Fibroblast of lung (primary cell): ENCODE measurements around the gene CEP63. TPM values are rescaled to one million over a fixed set of nuclear protein-coding genes. Genes with fewer than 3 reads are reported as not detected.
A peak's percentile ranks its signal among the peaks of the same experiment; 100 is the strongest.

Experiments used
- DNase-seq, 2 donors: peaks; one replicate each; pipeline versions ENCODE4 v3.0.0 to v3.0.0-alpha.2; 2010; ENCODE audit warnings: low read depth in 2 of 2
- H2AFZ ChIP-seq: 2 replicates; pipeline ENCODE4 v1.5.1; 2012; ENCODE audit warnings: low read length, control low read depth, inconsistent platforms
- H3K27ac ChIP-seq: 2 replicates; pipeline ENCODE4 v1.5.1; 2011; ENCODE audit warnings: low read length, control low read depth; ENCODE audit not compliant: insufficient read depth
- H3K27me3 ChIP-seq: 2 replicates; pipeline ENCODE4 v1.5.1; 2011; ENCODE audit warnings: mild to moderate bottlenecking, low read length; ENCODE audit not compliant: control insufficient read depth, insufficient read depth
- H3K36me3 ChIP-seq: 2 replicates; pipeline ENCODE4 v1.5.1; 2011; ENCODE audit warnings: low read length; ENCODE audit not compliant: control insufficient read depth, insufficient read depth
- H3K4me1 ChIP-seq: 2 replicates; pipeline ENCODE4 v1.5.1; 2011; ENCODE audit warnings: low read length; ENCODE audit not compliant: control insufficient read depth, insufficient read depth; ENCODE audit errors: extremely low read depth
- H3K4me2 ChIP-seq: 2 replicates; pipeline ENCODE4 v1.5.1; 2011; ENCODE audit warnings: low read length, control low read depth; ENCODE audit not compliant: insufficient read depth; ENCODE audit errors: extremely low read depth
- H3K4me3 ChIP-seq, 4 experiments: fragments of 200-600 bp in 1 of 4; sonication (generic) in 1 of 4; replicated peaks in 1 of 4; 2 replicates each; pipeline ENCODE4 v1.5.1; 2011 to 2016; ENCODE audit warnings: low read length in 4 of 4, low read depth in 3 of 4, mild to moderate bottlenecking in 3 of 4, control low read depth in 2 of 4, inconsistent platforms in 1 of 4, mixed read lengths in 1 of 4; ENCODE audit not compliant: insufficient read depth in 1 of 4; ENCODE audit errors: control extremely low read depth in 1 of 4
- H3K79me2 ChIP-seq: 2 replicates; pipeline ENCODE4 v1.5.1; 2012; ENCODE audit warnings: mild to moderate bottlenecking, low read length, inconsistent platforms; ENCODE audit not compliant: control insufficient read depth, insufficient read depth
- H3K9ac ChIP-seq: 2 replicates; pipeline ENCODE4 v1.5.1; 2011; ENCODE audit warnings: mild to moderate bottlenecking, low read length, control low read depth; ENCODE audit not compliant: insufficient read depth
- H3K9me3 ChIP-seq: 2 replicates; pipeline ENCODE4 v1.5.1; 2012; ENCODE audit warnings: low read depth, low read length; ENCODE audit not compliant: control insufficient read depth, insufficient read depth
- H4K20me1 ChIP-seq: 2 replicates; pipeline ENCODE4 v1.5.1; 2011; ENCODE audit warnings: low read length; ENCODE audit not compliant: control insufficient read depth, insufficient read depth; ENCODE audit errors: extremely low read depth
- CTCF ChIP-seq, 2 donors: IDR thresholded peaks in 1 of 2; conservative IDR thresholded peaks in 1 of 2; 1 replicate in 1 of 2; 2 replicates in 1 of 2; pipeline ENCODE4 v1.5.1; 2011 to 2012; ENCODE audit warnings: low read length in 2 of 2, control low read depth in 1 of 2, inconsistent platforms in 1 of 2, low read depth in 1 of 2, mild to moderate bottlenecking in 1 of 2
- EZH2 ChIP-seq: IDR thresholded peaks from 2 replicates; pipeline ENCODE4 v1.5.1; 2012; ENCODE audit warnings: low read length, control low read depth, mild to moderate bottlenecking; ENCODE audit errors: missing control alignments
- polyA plus RNA-seq, 2 donors: library from polyadenylated mRNA; depleted of rRNA in 1 of 2; stranded (reverse) in 1 of 2; unstranded in 1 of 2; fragments of >200 nt; gene quantifications; 2 replicates each; pipeline ENCODE4 v1.2.1, GENCODE V29; 2011 to 2012; ENCODE audit warnings: missing spikeins in 1 of 2
- total RNA-seq: library from RNA; depleted of rRNA; stranded (reverse); fragments of >200 nt; gene quantifications from 2 replicates; pipeline ENCODE4 v1.2.1, GENCODE V29; 2014

CEP63 gene
- total and polyA plus RNA-seq, 2 donors (not counting 1 experiment from before 2014, with no cell fraction given): 22.3 to 26.4 TPM

GRCh38 chr3:134511500-134511899 lies 25.6 kb downstream of the CEP63 start:
- DNase-seq: no peak
- Histone ChIP-seq H3K9me3 (no peaks in the 10 kb centered on the region), H3K27ac (no peak overlapping the region), H3K9ac (no peak overlapping the region), H3K4me3 (no peak overlapping the region), H4K20me1 (no peaks in the 10 kb centered on the region), H3K79me2 (no peaks in the 10 kb centered on the region), H3K36me3 (no peaks in the 10 kb centered on the region), H3K27me3 (no peaks in the 10 kb centered on the region), H3K4me1 (no peaks in the 10 kb centered on the region), H3K4me2 (no peak overlapping the region), H2AFZ (no peak overlapping the region)
- TF ChIP-seq EZH2: no peak
- no peak for TF ChIP-seq CTCF (conservative IDR thresholded peaks at IDR 0.05 in 1 of 2, IDR thresholded peaks at IDR 0.05 in 1 of 2; ENCODE audit: low read depth in 1 of 2, low read length in 2 of 2)

- no peaks in the 10 kb centered on the region for H3K27me3 ChIP-seq
- H3K27ac ChIP-seq: peak overlapping the region; percentile 6
- H3K9ac ChIP-seq: no peak overlapping the region
- H3K36me3 ChIP-seq: no peaks in the 10 kb centered on the region
- H3K4me1 ChIP-seq: peaks cover 3% of the 10 kb centered on the region
- DNase-seq: peak in 1 of 2 donors; percentile 35
- no peak overlapping the region for H3K4me3 ChIP-seq
- H2AFZ ChIP-seq: peak overlapping the region; percentile 77
- peak overlapping the region; percentile 4 for H3K4me2 ChIP-seq
- no peaks in the 10 kb centered on the region for H3K9me3 ChIP-seq
- no peaks in the 10 kb centered on the region for H4K20me1 ChIP-seq
- H3K79me2 ChIP-seq: no peaks in the 10 kb centered on the region
- no peak for TF ChIP-seq CTCF (conservative IDR thresholded peaks at IDR 0.05 in 1 of 2, IDR thresholded peaks at IDR 0.05 in 1 of 2; ENCODE audit: low read depth in 1 of 2, low read length in 2 of 2)
- TF ChIP-seq EZH2: no peak
These were observed 31.0 kb downstream of the CEP63 start for GRCh38 chr3:134516905-134517304.

- no peaks in the 10 kb centered on the region for H3K79me2 ChIP-seq
- TF ChIP-seq CTCF (conservative IDR thresholded peaks at IDR 0.05 in 1 of 2, IDR thresholded peaks at IDR 0.05 in 1 of 2; ENCODE audit: low read depth in 1 of 2, low read length in 2 of 2) (no peak), EZH2 (no peak)
- no peaks in the 10 kb centered on the region for H3K36me3 ChIP-seq
- H3K27ac ChIP-seq: peak overlapping the region; percentile 6
- peak overlapping the region; percentile 22 to 46 (median 34) for H3K4me3 ChIP-seq
- H3K4me1 ChIP-seq: peaks cover 3% of the 10 kb centered on the region
- H3K27me3 ChIP-seq: no peaks in the 10 kb centered on the region
- H2AFZ ChIP-seq: no peak overlapping the region
- H4K20me1 ChIP-seq: no peaks in the 10 kb centered on the region
- H3K4me2 ChIP-seq: peak overlapping the region; percentile 84
- DNase-seq: peak; percentile 48 to 57
- H3K9ac ChIP-seq: peak overlapping the region; percentile 34
- no peaks in the 10 kb centered on the region for H3K9me3 ChIP-seq
These were observed 31.9 kb downstream of the CEP63 start for GRCh38 chr3:134517791-134518190.
